Hepatocyte (in vitro differentiated cells): ENCODE results near the gene TRIM16. TPM values are rescaled to one million over a fixed set of nuclear protein-coding genes. Genes with fewer than 3 reads are reported as not detected.
"Not testable (repeated sequence)": the region's sequence is repeated elsewhere in the genome, so short reads cannot be mapped to it uniquely, and the experiment has no call there.

Experiments used
- DNase-seq: peaks from one replicate; pipeline ENCODE4 v3.0.0-alpha.2; 2016; ENCODE audit warnings: low spot score
- H2AFZ ChIP-seq: fragments of 200-600 bp; sonication (generic); 2 replicates; pipeline ENCODE4 v1.6.0; 2016; ENCODE audit warnings: antibody characterized with exemption, mild to moderate bottlenecking
- H3K27ac ChIP-seq: fragments of 200-600 bp; sonication (generic); 2 replicates; pipeline ENCODE4 v1.5.1; 2016; ENCODE audit warnings: mild to moderate bottlenecking
- H3K27me3 ChIP-seq: fragments of 200-600 bp; sonication (generic); 2 replicates; pipeline ENCODE4 v1.6.1; 2016
- H3K36me3 ChIP-seq: fragments of 200-600 bp; sonication (generic); replicated peaks from 2 replicates; pipeline ENCODE4 v1.5.1; 2016; ENCODE audit warnings: low read depth; ENCODE audit not compliant: insufficient read depth
- H3K4me1 ChIP-seq: fragments of 200-600 bp; sonication (generic); 2 replicates; pipeline ENCODE4 v1.5.1; 2016; ENCODE audit warnings: mild to moderate bottlenecking, moderate library complexity; ENCODE audit not compliant: insufficient read depth
- H3K4me2 ChIP-seq: fragments of 200-600 bp; sonication (generic); 2 replicates; pipeline ENCODE4 v1.6.0; 2016
- H3K4me3 ChIP-seq: fragments of 200-600 bp; sonication (generic); 2 replicates; pipeline ENCODE4 v1.5.1; 2016; ENCODE audit warnings: mild to moderate bottlenecking
- H3K79me2 ChIP-seq: fragments of 200-600 bp; sonication (generic); 2 replicates; pipeline ENCODE4 v1.6.0; 2017; ENCODE audit warnings: mild to moderate bottlenecking
- H3K9me2 ChIP-seq: fragments of 200-600 bp; sonication (generic); replicated peaks from 2 replicates; pipeline ENCODE4 v1.6.0; 2017; ENCODE audit warnings: mild to moderate bottlenecking; ENCODE audit not compliant: insufficient read depth
- H3K9me3 ChIP-seq: fragments of 200-600 bp; sonication (generic); 2 replicates; pipeline ENCODE4 v1.5.1; 2016; ENCODE audit warnings: low read depth, mild to moderate bottlenecking
- H4K20me1 ChIP-seq: fragments of 200-600 bp; sonication (generic); 2 replicates; pipeline ENCODE4 v1.6.0; 2016; ENCODE audit warnings: mild to moderate bottlenecking; ENCODE audit not compliant: insufficient read depth, poor library complexity, severe bottlenecking
- WGBS: methylation state at CpG from one replicate; pipeline ENCODE4 v1.1.6; 2016; ENCODE audit warnings: low lambda C conversion rate; ENCODE audit errors: missing lambda C conversion rate; 5-methylcytosine and 5-hydroxymethylcytosine counted together
- polyA plus RNA-seq: library from polyadenylated mRNA; unstranded; fragments of >200 nt; fragmentation: Nextera tagmentation; extraction: Ambion mirVana; gene quantifications from 2 replicates; pipeline ENCODE4 v1.2.1, GENCODE V29; 2016
- total RNA-seq: library from RNA; depleted of rRNA; stranded (reverse); fragments of >200 nt; gene quantifications from 2 replicates; pipeline ENCODE4 v1.2.3, GENCODE V29; 2014

Gene TRIM16
- total and polyA plus RNA-seq, 2 experiments from 2014 or later = 19.5 to 30.6 TPM

DNA sequence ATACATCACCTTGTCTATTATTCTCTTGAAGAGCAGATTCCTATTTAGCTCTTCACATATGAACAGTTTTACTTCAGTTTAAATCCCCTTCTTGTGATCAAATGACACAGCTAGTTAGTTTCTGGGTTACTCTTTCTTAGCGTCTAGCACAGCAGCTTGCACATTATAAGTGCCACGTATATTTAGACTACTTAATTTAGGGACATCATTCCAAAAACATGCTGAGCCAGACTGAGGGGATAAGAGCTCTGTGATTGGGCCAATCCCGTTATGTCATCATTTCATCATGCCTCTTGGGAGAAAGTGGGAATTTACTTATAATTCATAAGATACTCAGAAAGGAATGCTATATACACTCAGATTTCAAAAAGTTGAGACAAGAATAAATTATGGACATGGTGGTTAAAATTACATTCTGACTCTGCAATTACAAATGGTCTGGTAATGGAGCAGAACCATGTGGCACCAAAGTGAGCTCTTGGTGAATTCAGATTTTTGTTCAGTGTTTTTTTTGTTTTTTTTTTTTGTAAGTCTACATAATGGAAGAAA is 60.4 kb downstream of the TRIM16 start:
- not testable (repeated sequence) for H3K79me2 ChIP-seq, H3K4me3 ChIP-seq, H3K36me3 ChIP-seq, H2AFZ ChIP-seq, H3K9me2 ChIP-seq, H4K20me1 ChIP-seq, H3K9me3 ChIP-seq, H3K27ac ChIP-seq, H3K27me3 ChIP-seq, H3K4me1 ChIP-seq, H3K4me2 ChIP-seq, DNase-seq
- WGBS = 86% methylated on average over 3 of the region's 3 CpGs

DNA sequence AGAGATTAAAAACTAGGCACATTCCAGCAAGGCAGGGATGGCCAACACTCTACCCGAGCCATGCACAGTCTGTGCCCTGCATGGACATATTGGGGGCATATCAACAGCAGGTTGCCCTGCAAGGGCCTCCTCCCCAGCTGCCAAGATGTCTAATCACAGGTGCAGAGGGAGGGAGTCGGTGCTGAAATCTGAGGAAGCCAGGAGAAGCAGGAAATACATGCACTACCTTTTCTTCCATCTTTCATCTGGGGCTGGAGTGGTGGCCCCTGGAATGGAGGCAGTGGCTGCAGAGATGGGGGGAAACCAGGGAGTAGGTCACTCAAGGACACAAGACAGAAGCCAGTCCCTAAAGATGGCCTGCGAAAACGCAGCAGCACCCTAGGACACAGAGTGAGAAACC is 60.9 kb downstream of the TRIM16 start:
- not testable (repeated sequence) for H3K4me3 ChIP-seq, H3K27me3 ChIP-seq, H3K4me1 ChIP-seq, H3K9me2 ChIP-seq, H3K9me3 ChIP-seq, H3K79me2 ChIP-seq, H3K36me3 ChIP-seq, DNase-seq, H3K27ac ChIP-seq, H4K20me1 ChIP-seq, H3K4me2 ChIP-seq, H2AFZ ChIP-seq
- WGBS = 88% methylated on average over 3 of the region's 4 CpGs

DNA sequence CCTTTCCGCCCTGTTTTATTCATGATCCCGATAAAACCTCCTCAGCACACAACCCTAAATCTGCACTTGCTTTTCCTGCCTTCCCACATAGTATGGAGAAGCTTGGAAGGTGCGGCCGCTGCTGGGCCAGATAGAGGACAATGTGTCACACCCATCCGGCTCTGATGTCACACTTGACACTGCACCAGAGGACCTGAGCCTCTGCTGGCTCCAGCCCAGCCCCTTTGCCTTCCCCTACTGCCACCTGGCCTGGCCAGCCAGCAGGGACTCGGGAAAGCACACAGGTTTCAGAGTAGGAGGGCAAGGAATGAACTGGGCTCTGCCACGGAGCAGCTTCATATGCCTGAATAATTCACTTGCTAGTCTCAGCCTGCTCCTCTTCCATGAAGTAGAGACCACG is 62.0 kb downstream of the TRIM16 start:
- 87% methylated on average over 5 of the region's 8 CpGs for WGBS

DNA sequence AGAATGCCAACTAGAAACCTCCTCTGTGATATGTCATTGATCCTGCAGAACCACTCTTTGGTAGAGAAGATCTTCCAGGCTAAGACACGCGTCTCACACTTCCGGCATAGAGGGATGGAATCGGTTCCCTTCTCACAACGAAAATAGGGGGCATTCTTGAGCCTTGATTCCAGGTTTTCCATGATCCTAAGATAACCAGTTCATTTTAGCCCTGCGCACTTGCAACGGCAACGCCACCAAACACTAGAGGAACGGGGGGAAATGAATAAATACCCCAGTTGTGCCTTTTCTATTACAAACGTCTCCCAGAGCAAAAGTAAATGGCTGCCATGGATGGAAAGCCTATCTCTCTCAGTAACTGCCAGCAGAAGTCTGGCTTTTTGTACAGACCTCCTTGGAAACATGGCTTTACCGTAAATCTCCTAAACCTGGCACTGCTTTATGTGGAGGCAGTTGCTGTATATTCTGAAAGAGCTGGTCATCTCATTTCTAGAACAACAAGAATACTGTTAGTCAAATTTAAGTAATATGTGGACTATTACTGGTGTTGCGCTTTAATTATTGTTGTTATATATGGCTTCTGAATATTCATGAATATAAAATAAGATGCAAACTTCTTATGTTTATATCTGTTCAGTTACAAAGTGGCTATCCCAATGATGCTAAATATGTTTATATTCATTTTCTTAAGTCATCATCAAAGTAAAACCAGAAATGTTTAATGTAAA is 64.6 kb downstream of the TRIM16 start, which contains the start of gene FBXW10B:
Gene FBXW10B, minus strand, starts transcription at position 374 of the 728 bp plus-strand sequence. Its CDS starts 192 bp downstream, at position 182.
- not testable (repeated sequence) for H3K27me3 ChIP-seq, H3K36me3 ChIP-seq, H3K4me1 ChIP-seq, H3K79me2 ChIP-seq, DNase-seq, H3K4me3 ChIP-seq, H3K9me2 ChIP-seq, H4K20me1 ChIP-seq, H3K9me3 ChIP-seq
- H3K4me2 ChIP-seq = peak within 1 kb of the TSS; percentile 69
- WGBS = 37% methylated on average over 11 of the region's 12 CpGs
- peak within 1 kb of the TSS; percentile 43 for H2AFZ ChIP-seq
- peak within 1 kb of the TSS; percentile 70 for H3K27ac ChIP-seq

More for the DNA sequence above, 62.0 kb downstream of the TRIM16 start:
- H3K27me3 ChIP-seq, H3K36me3 ChIP-seq, H3K79me2 ChIP-seq, H3K4me2 ChIP-seq, H3K27ac ChIP-seq, H3K4me3 ChIP-seq, DNase-seq, H4K20me1 ChIP-seq, H3K9me2 ChIP-seq, H3K4me1 ChIP-seq, H2AFZ ChIP-seq, H3K9me3 ChIP-seq: not testable (repeated sequence)

DNA sequence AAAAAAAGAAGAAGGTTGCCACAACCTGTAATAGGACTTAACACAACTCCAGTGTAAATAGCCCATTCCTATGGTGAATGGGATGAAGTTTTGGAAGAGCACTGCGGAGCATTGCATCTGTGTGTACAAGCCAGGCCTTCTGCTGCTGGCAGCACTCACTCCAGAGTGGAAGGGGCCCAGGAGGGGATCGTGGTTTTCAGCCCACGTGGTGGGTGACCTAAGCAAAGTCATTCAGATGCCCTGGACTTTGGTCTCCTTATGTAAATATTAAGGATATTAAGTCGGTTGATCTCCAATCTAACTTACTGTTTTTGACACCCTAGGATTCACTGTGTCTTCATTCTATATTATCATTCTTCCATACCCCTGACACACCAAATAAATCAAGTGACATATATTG is 67.3 kb downstream of the TRIM16 start:
- not testable (repeated sequence) for H3K4me3 ChIP-seq, H3K4me2 ChIP-seq, H3K9me3 ChIP-seq, H3K27me3 ChIP-seq, H3K9me2 ChIP-seq, H3K36me3 ChIP-seq, H3K4me1 ChIP-seq, H3K79me2 ChIP-seq, H2AFZ ChIP-seq, H4K20me1 ChIP-seq
- WGBS = 47% methylated on average over 4 of the region's 4 CpGs
- DNase-seq = peak; percentile 60
- H3K27ac ChIP-seq = peak overlapping the region; percentile 37

DNA sequence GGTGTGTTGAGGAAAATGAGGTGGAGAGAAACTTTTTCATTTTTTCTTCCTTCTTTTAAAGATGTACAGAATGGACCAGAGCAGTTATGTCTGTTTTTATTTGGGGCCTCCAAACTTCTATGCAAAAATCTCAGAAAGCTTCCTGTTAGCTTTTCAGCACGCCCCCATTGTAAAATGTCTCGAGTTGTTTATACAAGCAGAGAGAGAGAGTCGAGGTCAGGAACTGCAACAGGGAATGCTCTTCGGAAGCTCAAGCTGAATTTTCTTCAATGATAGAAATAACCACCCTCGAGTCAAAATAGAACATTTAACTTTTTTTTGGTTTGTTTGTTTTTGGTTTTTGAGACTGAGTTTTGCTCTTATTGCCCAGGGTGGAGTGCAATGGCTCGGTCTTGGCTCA is 68.3 kb downstream of the TRIM16 start:
- peak; percentile 33 for DNase-seq
- H3K27me3 ChIP-seq, H3K4me3 ChIP-seq, H3K79me2 ChIP-seq, H3K27ac ChIP-seq, H3K36me3 ChIP-seq, H3K4me1 ChIP-seq, H4K20me1 ChIP-seq, H3K9me2 ChIP-seq, H3K9me3 ChIP-seq, H3K4me2 ChIP-seq, H2AFZ ChIP-seq: not testable (repeated sequence)
- 27% methylated on average over 5 of the region's 6 CpGs for WGBS

DNA sequence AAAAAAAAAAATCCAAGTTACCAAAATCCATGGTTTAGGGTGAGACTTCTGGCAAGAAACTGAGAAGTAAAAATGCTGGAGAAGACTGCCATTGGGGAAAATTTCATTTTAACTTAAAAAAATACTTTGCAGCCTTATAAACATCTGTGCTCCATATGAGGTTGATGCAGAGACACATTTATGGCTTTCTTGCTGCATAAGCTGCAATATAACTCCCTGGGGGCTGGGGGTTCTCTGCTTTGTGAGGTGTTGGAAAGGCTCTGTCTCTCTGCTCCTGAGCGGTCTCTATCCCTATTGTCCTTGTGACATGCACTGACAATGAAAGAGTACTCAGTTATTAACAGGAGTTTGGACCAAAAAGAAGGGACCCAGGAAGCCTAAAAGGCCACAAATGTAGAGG is 71.0 kb downstream of the TRIM16 start:
- not testable (repeated sequence) for H3K4me1 ChIP-seq, H3K36me3 ChIP-seq, H3K27me3 ChIP-seq, H3K4me2 ChIP-seq, H3K4me3 ChIP-seq, H3K9me3 ChIP-seq, H3K9me2 ChIP-seq, H3K79me2 ChIP-seq, H2AFZ ChIP-seq, H4K20me1 ChIP-seq, DNase-seq
- peak overlapping the region; percentile 16 for H3K27ac ChIP-seq
- WGBS = 60% methylated on average over 1 of the region's 1 CpG

DNA sequence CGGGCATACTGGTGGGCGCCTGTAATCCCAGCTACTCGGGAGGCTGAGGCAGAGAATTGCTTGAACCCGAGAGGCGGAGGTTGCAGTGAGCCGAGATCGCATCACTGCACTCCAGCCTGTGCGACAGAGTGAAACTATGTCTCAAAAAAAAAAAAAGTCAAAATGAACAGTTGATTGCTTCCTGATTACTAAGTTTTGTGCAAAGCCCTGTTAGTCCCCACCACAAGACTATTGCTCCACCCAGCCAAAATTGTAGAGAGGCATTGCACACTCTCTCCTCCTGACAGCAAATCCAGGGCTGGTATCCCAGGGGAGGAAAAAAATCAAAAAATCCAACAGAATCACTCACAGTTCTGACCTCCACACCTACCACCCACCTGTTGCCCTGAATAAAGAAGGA is 91.2 kb downstream of the TRIM16 start:
- H2AFZ ChIP-seq, H4K20me1 ChIP-seq, H3K4me1 ChIP-seq, H3K9me3 ChIP-seq, H3K27ac ChIP-seq, DNase-seq, H3K36me3 ChIP-seq, H3K4me3 ChIP-seq, H3K27me3 ChIP-seq, H3K79me2 ChIP-seq, H3K4me2 ChIP-seq, H3K9me2 ChIP-seq: not testable (repeated sequence)
- 96% methylated on average over 7 of the region's 8 CpGs for WGBS

DNA sequence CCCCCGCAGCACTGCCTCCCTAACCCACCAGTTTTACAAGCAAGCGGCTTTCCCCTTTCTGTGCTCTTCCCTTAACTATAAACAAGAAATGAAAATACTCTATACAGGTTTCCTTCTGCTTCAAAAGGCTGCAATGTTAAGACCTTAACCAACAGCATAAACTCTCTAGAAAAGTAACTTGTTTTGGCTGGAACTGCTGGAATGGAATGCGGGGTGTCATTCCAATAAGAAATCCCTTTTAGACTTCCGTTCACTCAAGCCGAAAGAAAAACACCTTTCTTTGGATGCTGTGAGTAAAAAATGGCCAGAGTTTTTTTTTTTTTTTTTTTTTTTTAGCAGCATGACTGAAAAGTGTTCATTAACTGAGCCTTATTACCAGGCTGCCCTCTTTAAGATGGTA is 92.1 kb downstream of the TRIM16 start:
- not testable (repeated sequence) for H3K4me2 ChIP-seq, H4K20me1 ChIP-seq, H3K27ac ChIP-seq, H3K4me3 ChIP-seq, H3K27me3 ChIP-seq, H3K79me2 ChIP-seq, H3K4me1 ChIP-seq, H3K9me2 ChIP-seq, H3K9me3 ChIP-seq, DNase-seq, H3K36me3 ChIP-seq, H2AFZ ChIP-seq
- WGBS = 61% methylated on average over 5 of the region's 5 CpGs
